HL-60 (cell line): ENCODE measurements around the gene PBRM1.

Experiments used
- CTCF ChIP-seq: IDR thresholded peaks from one replicate; pipeline ENCODE4 v1.5.1; 2011; ENCODE audit warnings: low read length, control low read depth, inconsistent platforms; ENCODE audit not compliant: insufficient read depth
- GABPA ChIP-seq: IDR thresholded peaks from 2 replicates; pipeline ENCODE4 v1.6.1; 2012; ENCODE audit warnings: low read depth
- POLR2AphosphoS5 ChIP-seq: IDR thresholded peaks from 2 replicates; pipeline ENCODE4 v1.6.1; 2012; ENCODE audit warnings: low read depth
- TF ChIP-seq, protein P1 (sequence below): IDR thresholded peaks from 2 replicates; pipeline ENCODE4 v1.6.1; 2012; ENCODE audit warnings: low read depth; ENCODE audit not compliant: insufficient replicate concordance

- no peak for TF ChIP-seq POLR2AphosphoS5
- no peak for TF ChIP-seq CTCF
- no peak for TF ChIP-seq GABPA
- TF ChIP-seq, protein P1, sequence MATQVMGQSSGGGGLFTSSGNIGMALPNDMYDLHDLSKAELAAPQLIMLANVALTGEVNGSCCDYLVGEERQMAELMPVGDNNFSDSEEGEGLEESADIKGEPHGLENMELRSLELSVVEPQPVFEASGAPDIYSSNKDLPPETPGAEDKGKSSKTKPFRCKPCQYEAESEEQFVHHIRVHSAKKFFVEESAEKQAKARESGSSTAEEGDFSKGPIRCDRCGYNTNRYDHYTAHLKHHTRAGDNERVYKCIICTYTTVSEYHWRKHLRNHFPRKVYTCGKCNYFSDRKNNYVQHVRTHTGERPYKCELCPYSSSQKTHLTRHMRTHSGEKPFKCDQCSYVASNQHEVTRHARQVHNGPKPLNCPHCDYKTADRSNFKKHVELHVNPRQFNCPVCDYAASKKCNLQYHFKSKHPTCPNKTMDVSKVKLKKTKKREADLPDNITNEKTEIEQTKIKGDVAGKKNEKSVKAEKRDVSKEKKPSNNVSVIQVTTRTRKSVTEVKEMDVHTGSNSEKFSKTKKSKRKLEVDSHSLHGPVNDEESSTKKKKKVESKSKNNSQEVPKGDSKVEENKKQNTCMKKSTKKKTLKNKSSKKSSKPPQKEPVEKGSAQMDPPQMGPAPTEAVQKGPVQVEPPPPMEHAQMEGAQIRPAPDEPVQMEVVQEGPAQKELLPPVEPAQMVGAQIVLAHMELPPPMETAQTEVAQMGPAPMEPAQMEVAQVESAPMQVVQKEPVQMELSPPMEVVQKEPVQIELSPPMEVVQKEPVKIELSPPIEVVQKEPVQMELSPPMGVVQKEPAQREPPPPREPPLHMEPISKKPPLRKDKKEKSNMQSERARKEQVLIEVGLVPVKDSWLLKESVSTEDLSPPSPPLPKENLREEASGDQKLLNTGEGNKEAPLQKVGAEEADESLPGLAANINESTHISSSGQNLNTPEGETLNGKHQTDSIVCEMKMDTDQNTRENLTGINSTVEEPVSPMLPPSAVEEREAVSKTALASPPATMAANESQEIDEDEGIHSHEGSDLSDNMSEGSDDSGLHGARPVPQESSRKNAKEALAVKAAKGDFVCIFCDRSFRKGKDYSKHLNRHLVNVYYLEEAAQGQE, result no peak
Observed at GRCh38 chr3:52650439-52650838, 35.3 kb downstream of the PBRM1 start.
